HCT116 (cell line): ENCODE measurements around the gene NDUFAF2. TPM values are rescaled to one million over a fixed set of nuclear protein-coding genes. Genes with fewer than 3 reads are reported as not detected.

Experiments
- ATAC-seq: fragments of 200-7000 bp; cut with Tn5 transposase; 2 replicates; pipeline ENCODE4 v1.9.1; 2020; ENCODE audit warnings: mild to moderate bottlenecking, moderate library complexity
- BruUV-seq: library from RNA; stranded (reverse); fragments of 400-500 nt; replicated peaks from 2 replicates; lab custom pipeline; 2021; lab: Mats Ljungman, UMichigan
- CTCF ChIA-PET: fragments of 300-600 bp; sonication (Branson Sonifier 250); formaldehyde crosslinking; loops from one replicate; lab custom pipeline; 2021; ENCODE audit warnings: antibody characterized with exemption; lab: Charles Lee
- POLR2A ChIA-PET: fragments of 300-600, 350-600 bp; sonication (Branson Sonifier 250); formaldehyde crosslinking; loops from one replicate; lab custom pipeline; 2021; ENCODE audit warnings: antibody characterized with exemption; lab: Charles Lee
- RAD21 ChIA-PET, 2 experiments: fragments of 300-600 bp; sonication (Branson Sonifier 250); formaldehyde crosslinking; loops; one replicate each; lab custom pipeline; 2023; ENCODE audit warnings: low total read pairs in 2 of 2; ENCODE audit not compliant: uncharacterized antibody in 2 of 2, unreplicated experiment in 2 of 2, low non-redundant PET in 1 of 2; lab: Charles Lee
- DNase-seq: peaks from one replicate; pipeline ENCODE4 v3.0.0-alpha.2; 2010; ENCODE audit warnings: low read depth, low spot score
- H2AFZ ChIP-seq: fragments of 200-600 bp; shearing (Covaris generic), sonication (generic); 2 replicates; pipeline ENCODE4 v1.6.1; 2017; ENCODE audit warnings: low read depth, mixed run types, mixed read lengths, antibody characterized with exemption, low read length; ENCODE audit not compliant: poor library complexity, severe bottlenecking
- H3K27ac ChIP-seq: 2 replicates; pipeline ENCODE4 v1.5.1; 2012; ENCODE audit warnings: low read depth, low read length
- H3K27me3 ChIP-seq: fragments of 200-600 bp; sonication (generic); 2 replicates; pipeline ENCODE4 v1.6.1; 2016; ENCODE audit warnings: mixed run types, low read length, mixed read lengths; ENCODE audit not compliant: insufficient read depth
- H3K36me3 ChIP-seq, 2 experiments: fragments of 200-500 bp in 1 of 2; fragments of 200-600 bp in 1 of 2; sonication (Bioruptor generic) in 1 of 2; sonication (generic) in 1 of 2; 2 replicates each; pipeline versions ENCODE4 v1.5.1 to v1.6.1; 2014 to 2016; ENCODE audit warnings: low read length in 2 of 2, inconsistent platforms in 1 of 2, mixed read lengths in 1 of 2, mixed run types in 1 of 2; ENCODE audit not compliant: insufficient read depth in 2 of 2, control insufficient read depth in 1 of 2
- H3K4me1 ChIP-seq, 2 experiments: fragments of 200-600 bp in 1 of 2; sonication (generic) in 1 of 2; 2 replicates each; pipeline versions ENCODE4 v1.5.1 to v1.6.1; 2012 to 2017; ENCODE audit warnings: low read length in 2 of 2, inconsistent platforms in 1 of 2, mild to moderate bottlenecking in 1 of 2, mixed read lengths in 1 of 2, mixed run types in 1 of 2, moderate library complexity in 1 of 2; ENCODE audit not compliant: insufficient read depth in 2 of 2, control insufficient read depth in 1 of 2
- H3K4me2 ChIP-seq: fragments of 200-600 bp; sonication (generic); 2 replicates; pipeline ENCODE4 v1.6.1; 2017; ENCODE audit warnings: mixed run types, low read length, mixed read lengths
- H3K4me3 ChIP-seq, 2 experiments: fragments of 200-600 bp in 1 of 2; sonication (generic) in 1 of 2; replicated peaks in 1 of 2; 2 replicates each; pipeline ENCODE4 v1.5.1; 2011 to 2016; ENCODE audit warnings: low read length in 2 of 2, control low read depth in 1 of 2, low read depth in 1 of 2, mild to moderate bottlenecking in 1 of 2, mixed read lengths in 1 of 2, mixed run types in 1 of 2
- H3K79me2 ChIP-seq: fragments of 200-600 bp; sonication (generic); 2 replicates; pipeline ENCODE4 v1.6.1; 2017; ENCODE audit warnings: mild to moderate bottlenecking, mixed run types, low read length, moderate library complexity, mixed read lengths; ENCODE audit not compliant: insufficient read depth
- H3K9ac ChIP-seq: fragments of 200-600 bp; sonication (generic); 2 replicates; pipeline ENCODE4 v1.6.1; 2016; ENCODE audit warnings: low read length, mixed read lengths
- H3K9me2 ChIP-seq: fragments of 200-600 bp; sonication (generic), shearing (Covaris generic); 2 replicates; pipeline ENCODE4 v1.6.1; 2017; ENCODE audit warnings: mixed run types, mild to moderate bottlenecking, moderate library complexity; ENCODE audit not compliant: insufficient read depth
- H3K9me3 ChIP-seq, 2 experiments: fragments of 200-500 bp in 1 of 2; fragments of 200-600 bp in 1 of 2; sonication (Bioruptor generic) in 1 of 2; sonication (generic) in 1 of 2; 2 replicates each; pipeline ENCODE4 v1.6.1; 2014 to 2017; ENCODE audit warnings: low read length in 2 of 2, mixed read lengths in 2 of 2, inconsistent platforms in 1 of 2, low read depth in 1 of 2, mild to moderate bottlenecking in 1 of 2, mixed run types in 1 of 2, moderate library complexity in 1 of 2; ENCODE audit not compliant: control insufficient read depth in 1 of 2, insufficient read depth in 1 of 2
- H4K20me1 ChIP-seq: fragments of 200-600 bp; sonication (generic), shearing (Covaris generic); 2 replicates; pipeline ENCODE4 v1.6.1; 2017; ENCODE audit warnings: mixed run types, mild to moderate bottlenecking, moderate library complexity; ENCODE audit not compliant: insufficient read depth
- ATF3 ChIP-seq: IDR thresholded peaks from 2 replicates; pipeline ENCODE4 v1.6.1; 2012
- CEBPB ChIP-seq: IDR thresholded peaks from 2 replicates; pipeline ENCODE4 v1.6.1; 2012; ENCODE audit warnings: low read depth
- EGR1 ChIP-seq: IDR thresholded peaks from 2 replicates; pipeline ENCODE4 v1.6.1; 2012; ENCODE audit warnings: low read depth
- EZH2 ChIP-seq: fragments of 200-600 bp; sonication (generic); IDR thresholded peaks from 2 replicates; pipeline ENCODE4 v1.6.1; 2017; ENCODE audit warnings: antibody characterized with exemption, mixed run types
- EZH2phosphoT487 ChIP-seq: fragments of 200-600 bp; IDR thresholded peaks from 2 replicates; pipeline ENCODE4 v1.6.1; 2018; ENCODE audit warnings: antibody characterized with exemption, borderline replicate concordance
- POLR2AphosphoS5 ChIP-seq: IDR thresholded peaks from 2 replicates; pipeline ENCODE4 v1.6.1; 2011; ENCODE audit warnings: mild to moderate bottlenecking, low read depth, low read length, moderate library complexity
- RAD21 ChIP-seq: IDR thresholded peaks from 2 replicates; pipeline ENCODE4 v1.6.1; 2012; ENCODE audit warnings: low read depth, mild to moderate bottlenecking
- SRF ChIP-seq: IDR thresholded peaks from 2 replicates; pipeline ENCODE4 v1.6.1; 2012; ENCODE audit warnings: low read depth
- ZFX ChIP-seq: fragments of 450-650 bp; IDR thresholded peaks from 2 replicates; pipeline ENCODE4 v1.6.1; 2017
- ZNF274 ChIP-seq: fragments of 200-500 bp; sonication (Bioruptor generic); IDR thresholded peaks from 2 replicates; pipeline ENCODE4 v1.6.1; 2014; ENCODE audit warnings: mild to moderate bottlenecking, low read depth, low read length, inconsistent platforms
- intact Hi-C: fragments of 100-400 bp; cut with micrococcal nuclease; formaldehyde crosslinking; loops from 2 replicates; pipeline ENCODE4 v1.10.0; 2022
- total RNA-seq: library from RNA; stranded (reverse); gene quantifications from one replicate; pipeline ENCODE4 v1.2.1, GENCODE V29; 2021; ENCODE audit not compliant: unreplicated experiment
- TF ChIP-seq, protein P1 (sequence below), 3 experiments: fragments of 200-600 bp in 1 of 3; sonication (generic) in 1 of 3; IDR thresholded peaks in 2 of 3; conservative IDR thresholded peaks in 1 of 3; 2 replicates each; pipeline ENCODE4 v1.5.1; 2012 to 2017; ENCODE audit warnings: low read depth in 2 of 3, low read length in 2 of 3, antibody characterized with exemption in 1 of 3, borderline replicate concordance in 1 of 3, control low read depth in 1 of 3, mild to moderate bottlenecking in 1 of 3, mixed read lengths in 1 of 3, mixed run types in 1 of 3, moderate library complexity in 1 of 3; ENCODE audit not compliant: insufficient read depth in 1 of 3

NDUFAF2 gene
- total RNA-seq, 1 experiment from 2014 or later, result 36.9 TPM

DNA sequence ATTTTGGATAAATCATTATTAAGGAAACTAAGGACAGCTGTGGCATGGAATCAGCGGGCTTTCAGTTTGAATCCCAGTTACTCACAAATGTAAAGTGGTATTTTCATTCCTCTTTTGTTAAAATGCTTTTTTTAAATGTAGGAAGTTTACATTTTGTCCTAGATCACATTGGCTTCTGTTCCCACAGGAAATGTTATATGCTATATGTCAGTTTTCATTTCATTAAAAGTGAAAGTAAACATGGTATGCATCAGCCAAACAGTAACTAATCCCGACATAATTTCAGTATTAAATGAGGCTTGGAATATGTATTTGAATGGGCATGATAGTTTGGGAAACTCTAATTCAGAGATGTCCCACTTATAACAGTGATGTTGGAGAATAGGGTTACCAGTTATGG is 235.9 kb downstream of the NDUFAF2 start (continued):
- TF ChIP-seq, protein P1, sequence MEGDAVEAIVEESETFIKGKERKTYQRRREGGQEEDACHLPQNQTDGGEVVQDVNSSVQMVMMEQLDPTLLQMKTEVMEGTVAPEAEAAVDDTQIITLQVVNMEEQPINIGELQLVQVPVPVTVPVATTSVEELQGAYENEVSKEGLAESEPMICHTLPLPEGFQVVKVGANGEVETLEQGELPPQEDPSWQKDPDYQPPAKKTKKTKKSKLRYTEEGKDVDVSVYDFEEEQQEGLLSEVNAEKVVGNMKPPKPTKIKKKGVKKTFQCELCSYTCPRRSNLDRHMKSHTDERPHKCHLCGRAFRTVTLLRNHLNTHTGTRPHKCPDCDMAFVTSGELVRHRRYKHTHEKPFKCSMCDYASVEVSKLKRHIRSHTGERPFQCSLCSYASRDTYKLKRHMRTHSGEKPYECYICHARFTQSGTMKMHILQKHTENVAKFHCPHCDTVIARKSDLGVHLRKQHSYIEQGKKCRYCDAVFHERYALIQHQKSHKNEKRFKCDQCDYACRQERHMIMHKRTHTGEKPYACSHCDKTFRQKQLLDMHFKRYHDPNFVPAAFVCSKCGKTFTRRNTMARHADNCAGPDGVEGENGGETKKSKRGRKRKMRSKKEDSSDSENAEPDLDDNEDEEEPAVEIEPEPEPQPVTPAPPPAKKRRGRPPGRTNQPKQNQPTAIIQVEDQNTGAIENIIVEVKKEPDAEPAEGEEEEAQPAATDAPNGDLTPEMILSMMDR (IDR thresholded peaks at IDR 0.05 in 2 of 3, conservative IDR thresholded peaks at IDR 0.05 in 1 of 3; ENCODE audit: borderline replicate concordance in 1 of 3, insufficient read depth in 1 of 3, low read depth in 2 of 3, low read length in 2 of 3), result no peak
- TF ChIP-seq ATF3, result no peak
- TF ChIP-seq EZH2, result no peak
- TF ChIP-seq EGR1, result no peak
- no peak for TF ChIP-seq POLR2AphosphoS5

DNA sequence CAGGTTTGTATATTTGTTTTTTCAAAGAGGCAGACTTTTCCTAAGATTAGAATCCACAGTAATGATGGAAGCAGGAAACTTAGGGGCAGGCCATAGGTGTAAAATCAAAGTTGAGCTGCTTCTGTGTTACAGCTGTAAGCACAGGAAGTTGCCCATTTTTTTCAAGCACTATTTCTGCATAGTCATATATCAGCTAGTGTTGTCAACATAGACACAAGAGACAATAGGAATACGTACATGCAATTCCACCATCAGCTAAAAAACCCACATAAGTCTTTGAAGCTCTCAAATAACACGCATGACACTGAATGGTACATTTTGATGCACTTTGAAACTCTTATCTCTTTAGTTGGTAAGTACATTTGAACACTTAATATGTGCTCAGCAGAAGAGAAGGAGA is 237.4 kb downstream of the NDUFAF2 start:
- no peak overlapping the region for H3K9ac ChIP-seq
- no peaks in the 10 kb centered on the region for H3K36me3 ChIP-seq
- H4K20me1 ChIP-seq, result no peaks in the 10 kb centered on the region
- no peaks in the 10 kb centered on the region for H3K4me1 ChIP-seq
- no TSS peak for BruUV-seq
- intact Hi-C loops, result no loop called here
- TF ChIP-seq RAD21 (no peak), ZNF274 (no peak), EZH2phosphoT487 (no peak), SRF (no peak), ZFX (no peak), CEBPB (no peak)
- no peaks in the 10 kb centered on the region for H3K79me2 ChIP-seq
- H3K27ac ChIP-seq, result no peak overlapping the region
- no peak for DNase-seq
- POLR2A ChIA-PET, result no interaction called here
- no peaks in the 10 kb centered on the region for H3K9me3 ChIP-seq
- no peak overlapping the region for H3K4me2 ChIP-seq
- RAD21 ChIA-PET, result interaction anchor here in 1 of 2 experiments (0.7 kb wide), 1 partner anchor 164 kb away, joined by 3 read pairs; no protein-coding TSS in a partner anchor
- H3K9me2 ChIP-seq, result no peaks in the 10 kb centered on the region
- ATAC-seq, result no peak
- CTCF ChIA-PET, result no interaction called here
- H2AFZ ChIP-seq, result no peak overlapping the region
- H3K4me3 ChIP-seq, result no peak overlapping the region
- no peaks in the 10 kb centered on the region for H3K27me3 ChIP-seq
